VCaP (cell line): ENCODE data around the gene GNB4.

Experiments
- H3K27ac ChIP-seq: fragments of 450-650 bp; 2 replicates; pipeline ENCODE4 v1.5.1; 2017
- CTCF ChIP-seq: fragments of 450-650 bp; conservative IDR thresholded peaks from 2 replicates; pipeline ENCODE4 v1.5.1; 2017; ENCODE audit warnings: mild to moderate bottlenecking, moderate library complexity

Gene GNB4

GRCh38 chr3:179446501-179446900 lies 4.8 kb downstream of the GNB4 start:
- no peak overlapping the region for H3K27ac ChIP-seq
- peak; percentile 75 for TF ChIP-seq CTCF

- no peak overlapping the region for H3K27ac ChIP-seq
- TF ChIP-seq CTCF, result no peak
Observed at GRCh38 chr3:179438841-179439240, 12.4 kb downstream of the GNB4 start.

GRCh38 chr3:179436517-179436916 lies 14.8 kb downstream of the GNB4 start:
- H3K27ac ChIP-seq, result no peak overlapping the region
- TF ChIP-seq CTCF, result no peak

- TF ChIP-seq CTCF, result no peak
- H3K27ac ChIP-seq, result no peak overlapping the region; the same call in none of the 2 replicates
Observed at GRCh38 chr3:179432451-179432850, 18.8 kb downstream of the GNB4 start.

- no peak overlapping the region; the same call in none of the 2 replicates for H3K27ac ChIP-seq
Observed at GRCh38 chr3:179432021-179432420, 19.2 kb downstream of the GNB4 start.

GRCh38 chr3:179430277-179430870 lies 20.9 kb downstream of the GNB4 start:
- no peak overlapping the region for H3K27ac ChIP-seq
- no peak for TF ChIP-seq CTCF

More at GRCh38 chr3:179432021-179432420, 19.2 kb downstream of the GNB4 start:
- no peak for TF ChIP-seq CTCF

GRCh38 chr3:179428876-179429548 lies 22.3 kb downstream of the GNB4 start:
- H3K27ac ChIP-seq, result no peak overlapping the region
- TF ChIP-seq CTCF, result no peak
